ENCODE measurements around the gene TSPAN18. TPM values are rescaled to one million over a fixed set of nuclear protein-coding genes. Genes with fewer than 3 reads are reported as not detected.

Gene TSPAN18
- total and polyA plus RNA-seq, 2 of the 4 experiments (the other 2 are of a cell fraction): 0.36 to 1.1 TPM

DNA sequence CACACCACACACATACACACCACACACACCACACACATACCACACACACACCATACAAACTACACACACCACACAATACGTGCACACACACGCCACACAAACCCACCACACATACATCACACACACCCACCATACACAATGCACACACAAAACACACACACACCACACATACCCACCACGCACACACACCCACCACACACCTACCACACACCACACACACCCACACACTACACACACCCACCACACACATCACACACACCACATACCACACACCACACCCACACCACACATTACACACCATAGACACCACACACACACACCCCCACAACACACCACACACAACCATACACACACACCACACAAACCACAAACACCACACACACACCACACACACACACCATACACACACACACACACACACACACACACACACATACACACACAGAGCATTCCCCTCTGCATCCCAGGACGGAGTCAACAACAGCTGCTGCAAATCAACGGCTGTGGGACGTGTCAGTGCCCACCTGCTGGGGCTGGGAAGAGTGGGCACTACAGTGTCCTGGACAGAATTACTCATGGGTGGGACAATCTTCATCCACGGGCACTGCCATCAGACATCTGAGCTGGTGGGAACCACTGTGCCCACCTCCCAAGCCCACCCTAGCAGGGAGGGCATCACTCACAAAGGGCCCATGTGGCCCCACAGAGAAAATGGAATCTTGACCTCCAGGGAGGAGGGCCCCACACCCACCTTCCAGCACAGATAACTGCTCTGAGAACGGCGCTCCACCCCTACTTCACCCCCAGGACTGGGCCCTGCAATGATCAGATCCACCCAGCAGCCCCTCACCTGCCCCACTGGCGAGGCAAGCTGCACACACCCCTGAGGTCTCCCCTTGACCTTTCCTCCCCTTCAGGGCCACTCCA is 215.5 kb downstream of the TSPAN18 start (continued):
- TF ChIP-seq MAFK (IDR thresholded peaks at IDR 0.05; ENCODE audit: low read depth, low read length): no peak
- TF ChIP-seq MAZ (IDR thresholded peaks at IDR 0.05; ENCODE audit: borderline replicate concordance, low read depth, low read length): no peak

DNA sequence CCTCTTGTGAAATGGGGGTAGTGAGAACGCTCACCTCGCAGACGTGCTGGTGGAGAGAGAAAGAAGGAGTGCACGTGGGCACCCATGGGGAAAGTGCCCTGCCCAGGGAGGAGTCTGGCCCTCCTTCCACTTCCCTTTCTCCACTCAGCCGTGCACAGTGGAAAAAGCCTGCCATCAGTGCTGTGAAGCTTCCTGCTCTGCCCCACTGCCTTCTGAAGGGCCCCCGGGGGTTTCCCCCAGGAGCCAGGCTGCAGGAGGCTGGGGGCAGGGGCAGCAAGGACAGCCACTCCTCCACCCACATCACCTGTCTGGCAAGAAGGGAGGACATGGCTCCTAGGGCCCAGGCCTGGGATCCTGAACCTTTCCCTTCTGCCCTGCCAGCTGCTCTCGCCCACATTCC is 216.4 kb downstream of the TSPAN18 start:
- CTCF ChIA-PET: no interaction called here
- BruUV-seq (replicated peaks): no TSS peak
- H2AK9ac ChIP-seq (replicated peaks; ENCODE audit: low read depth, low read length, poor library complexity): no peak overlapping the region

More for the DNA sequence above, 216.4 kb downstream of the TSPAN18 start:
- no peak overlapping the region for H4K5ac ChIP-seq (ENCODE audit: low read depth, low read length)
- DNase-seq (no peak), ATAC-seq (ENCODE audit: low read depth) (no peak)
- in situ Hi-C loops (cut with MboI; ENCODE audit: low sequenced_read_pairs): no loop called here
- no peak overlapping the region for H3K18ac ChIP-seq (ENCODE audit: low read depth, low read length)
- 83% methylated on average over 1 of the region's 7 CpGs; no CpG with 5 or more reads in 1 of the 2 experiments for WGBS, 2 experiments (ENCODE audit: extremely low coverage in 2 of 2, insufficient read length in 1 of 2)
- no peak overlapping the region for H3K56ac ChIP-seq (ENCODE audit: extremely low read depth, insufficient read depth, low read length)
- dilution Hi-C loops (cut with HindIII; ENCODE audit: low sequenced_read_pairs, unreplicated experiment): no loop called here
- H3K9me1 ChIP-seq (ENCODE audit: insufficient read depth, low read length): peaks cover 7% of the 10 kb centered on the region
- no peak overlapping the region for H2AFZ ChIP-seq (replicated peaks; ENCODE audit: low read length, poor library complexity)
- H3K9me3 ChIP-seq (ENCODE audit: control insufficient read depth, insufficient read depth, low read length): no peaks in the 10 kb centered on the region
- H2BK20ac ChIP-seq (ENCODE audit: low read depth, low read length): no peak overlapping the region
- H3K9ac ChIP-seq (ENCODE audit: low read depth, low read length): no peak overlapping the region
- no peak overlapping the region for H2BK15ac ChIP-seq (ENCODE audit: low read depth, low read length)
- H2BK5ac ChIP-seq (ENCODE audit: low read depth, low read length, poor library complexity, severe bottlenecking): no peak overlapping the region
- peaks cover 31% of the 10 kb centered on the region; the same call in 1 of the 2 replicates for H3K36me3 ChIP-seq (ENCODE audit: control insufficient read depth, insufficient read depth, low read length)
- H3K27ac ChIP-seq (ENCODE audit: insufficient read depth, low read length): no peak overlapping the region
- no peak overlapping the region for H4K8ac ChIP-seq (ENCODE audit: low read depth in 2 of 2, low read length in 2 of 2)
- POLR2A ChIA-PET (ENCODE audit: unreplicated experiment): no interaction called here
- H3K4me1 ChIP-seq (ENCODE audit: control insufficient read depth, insufficient read depth, low read length): no peaks in the 10 kb centered on the region; the same call in 1 of the 2 replicates
- no peak overlapping the region for H3K14ac ChIP-seq (replicated peaks; ENCODE audit: low read depth, low read length)
- H4K91ac ChIP-seq (ENCODE audit: insufficient read depth, low read depth, low read length): no peak overlapping the region
- no peak overlapping the region for H3K4me2 ChIP-seq (ENCODE audit: low read depth, low read length)
- TF ChIP-seq, protein P1, sequence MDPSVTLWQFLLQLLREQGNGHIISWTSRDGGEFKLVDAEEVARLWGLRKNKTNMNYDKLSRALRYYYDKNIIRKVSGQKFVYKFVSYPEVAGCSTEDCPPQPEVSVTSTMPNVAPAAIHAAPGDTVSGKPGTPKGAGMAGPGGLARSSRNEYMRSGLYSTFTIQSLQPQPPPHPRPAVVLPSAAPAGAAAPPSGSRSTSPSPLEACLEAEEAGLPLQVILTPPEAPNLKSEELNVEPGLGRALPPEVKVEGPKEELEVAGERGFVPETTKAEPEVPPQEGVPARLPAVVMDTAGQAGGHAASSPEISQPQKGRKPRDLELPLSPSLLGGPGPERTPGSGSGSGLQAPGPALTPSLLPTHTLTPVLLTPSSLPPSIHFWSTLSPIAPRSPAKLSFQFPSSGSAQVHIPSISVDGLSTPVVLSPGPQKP (IDR thresholded peaks at IDR 0.05; ENCODE audit: borderline replicate concordance, low read depth, low read length): no peak
- TF ChIP-seq CEBPB (IDR thresholded peaks at IDR 0.05; ENCODE audit: low read depth, low read length): no peak
- TF ChIP-seq MAFK (IDR thresholded peaks at IDR 0.05; ENCODE audit: low read depth, low read length): no peak
- no peak for TF ChIP-seq POLR2A (IDR thresholded peaks at IDR 0.05; ENCODE audit: low read depth, low read length)
- TF ChIP-seq NFE2L2 (IDR thresholded peaks at IDR 0.05; ENCODE audit: low read depth, low read length): no peak
- H3K79me1 ChIP-seq (ENCODE audit: low read depth in 1 of 2, low read length in 2 of 2): peaks cover 13 to 31% of the 10 kb centered on the region in 2 experiments
- H4K20me1 ChIP-seq (ENCODE audit: insufficient read depth, low read length): peaks cover 65% of the 10 kb centered on the region
- no peak overlapping the region for H2BK120ac ChIP-seq (ENCODE audit: low read depth, low read length)
- intact Hi-C loops (cut with micrococcal nuclease): no loop called here
- H2AK5ac ChIP-seq (ENCODE audit: low read depth, low read length): no peak overlapping the region
- no peaks in the 10 kb centered on the region for H3K27me3 ChIP-seq (ENCODE audit: control insufficient read depth, insufficient read depth, low read length)
- H3K23ac ChIP-seq (ENCODE audit: low read depth, low read length): no peak overlapping the region
- no peak overlapping the region for H3K4me3 ChIP-seq (ENCODE audit: insufficient read depth, low read depth, low read length)
- H3K4ac ChIP-seq (ENCODE audit: low read depth, low read length): no peak overlapping the region

Data from IMR-90 (cell line).